SK-N-SH (cell line): ENCODE data around the gene FGL2.
"Not testable (repeated sequence)": the region's sequence is repeated elsewhere in the genome, so short reads cannot be mapped to it uniquely, and the experiment has no call there.

Source experiments
- CTCF ChIP-seq: fragments of 200-600 bp; sonication (generic); IDR thresholded peaks from 2 replicates; pipeline ENCODE4 v1.6.1; 2017; ENCODE audit warnings: antibody characterized with exemption, mild to moderate bottlenecking, moderate library complexity
- EP300 ChIP-seq, 2 experiments: IDR thresholded peaks; 2 replicates each; pipeline versions ENCODE4 v1.4.0 to v1.6.1; 2012; ENCODE audit warnings: borderline replicate concordance in 1 of 2, low read depth in 1 of 2, low read length in 1 of 2
- FOXJ3 ChIP-seq: sonication (generic); formaldehyde crosslinking; IDR thresholded peaks from 2 replicates; pipeline ENCODE4 v1.5.1; 2020; ENCODE audit warnings: mild to moderate bottlenecking, missing genetic modification reagents
- FOXM1 ChIP-seq: IDR thresholded peaks from 2 replicates; pipeline ENCODE4 v1.4.0; 2012; ENCODE audit warnings: low read depth, mild to moderate bottlenecking
- MAX ChIP-seq: IDR thresholded peaks from 2 replicates; pipeline ENCODE4 v1.4.0; 2012; ENCODE audit warnings: low read depth
- MEF2A ChIP-seq: IDR thresholded peaks from 2 replicates; pipeline ENCODE4 v1.4.0; 2012; ENCODE audit warnings: low read depth, borderline replicate concordance
- POLR2AphosphoS5 ChIP-seq: IDR thresholded peaks from 2 replicates; pipeline ENCODE4 v1.6.1; 2012; ENCODE audit warnings: low read depth, low read length
- RAD21 ChIP-seq: IDR thresholded peaks from 2 replicates; pipeline ENCODE4 v1.6.1; 2012; ENCODE audit warnings: mild to moderate bottlenecking, low read length
- RCOR1 ChIP-seq: fragments of 150-350 bp; IDR thresholded peaks from 2 replicates; pipeline ENCODE4 v1.6.1; 2017; ENCODE audit warnings: antibody characterized with exemption, low read length

GRCh38 chr7:77154917-77155464 is 44.6 kb downstream of the FGL2 start:
- not testable (repeated sequence) for TF ChIP-seq FOXM1; CTCF; RAD21; RCOR1; FOXJ3 (CRISPR knock-in tag); EP300 (IDR thresholded peaks at IDR 0.05; ENCODE audit: borderline replicate concordance in 1 of 2, low read depth in 1 of 2, low read length in 1 of 2); POLR2AphosphoS5; MEF2A; MAX
